Measurements from ENCODE around the gene TRPC3.

DNA sequence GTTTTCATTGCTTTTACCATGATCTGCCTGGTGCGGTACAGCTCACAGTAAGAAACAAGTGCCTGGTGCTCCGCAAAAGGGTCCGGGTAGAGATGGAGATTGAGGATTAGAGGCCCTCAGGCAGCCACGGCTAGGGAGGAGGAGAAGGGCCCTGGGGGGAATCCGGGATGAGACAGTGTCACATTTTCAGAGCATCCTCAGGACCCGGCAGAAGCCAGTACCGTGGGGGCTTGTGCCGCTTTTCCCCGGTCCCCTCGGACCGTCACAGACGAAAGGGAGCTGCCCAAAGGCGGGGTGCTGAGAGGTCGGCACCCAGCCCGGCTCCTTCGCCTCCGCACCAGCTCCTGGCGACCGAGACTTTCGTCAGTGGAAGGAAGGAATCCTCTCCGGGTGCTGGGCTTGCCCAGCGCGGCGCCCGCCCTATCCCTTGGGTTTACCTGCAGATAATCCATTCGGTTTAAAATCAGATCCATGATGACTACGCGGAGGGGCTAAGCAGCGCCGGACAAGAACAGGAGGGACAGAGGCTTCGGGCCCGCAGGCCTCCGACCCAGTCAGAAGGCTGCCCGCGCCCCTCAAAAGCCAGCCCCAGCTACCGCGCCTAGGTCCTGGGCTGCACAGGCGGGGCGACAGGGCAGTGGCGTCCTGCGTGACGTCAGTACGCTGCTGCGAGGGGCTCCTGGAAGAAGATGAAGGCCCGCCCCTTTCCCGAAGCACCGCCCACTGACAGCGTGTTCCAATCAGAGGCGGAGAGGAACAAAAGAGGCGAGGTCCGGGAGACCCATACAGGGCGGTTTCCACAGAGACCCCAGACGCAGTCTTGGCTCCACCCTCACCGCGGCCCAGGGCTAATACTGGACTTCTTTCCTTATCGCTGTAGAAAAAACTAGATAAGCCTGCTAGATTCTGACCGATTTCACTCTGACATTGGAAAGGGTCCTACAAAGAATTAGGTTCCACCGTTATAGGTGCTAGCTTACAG, 81.7 kb downstream of the TRPC3 start, which contains the start of gene BBS7:
- TF ChIP-seq, protein P1, sequence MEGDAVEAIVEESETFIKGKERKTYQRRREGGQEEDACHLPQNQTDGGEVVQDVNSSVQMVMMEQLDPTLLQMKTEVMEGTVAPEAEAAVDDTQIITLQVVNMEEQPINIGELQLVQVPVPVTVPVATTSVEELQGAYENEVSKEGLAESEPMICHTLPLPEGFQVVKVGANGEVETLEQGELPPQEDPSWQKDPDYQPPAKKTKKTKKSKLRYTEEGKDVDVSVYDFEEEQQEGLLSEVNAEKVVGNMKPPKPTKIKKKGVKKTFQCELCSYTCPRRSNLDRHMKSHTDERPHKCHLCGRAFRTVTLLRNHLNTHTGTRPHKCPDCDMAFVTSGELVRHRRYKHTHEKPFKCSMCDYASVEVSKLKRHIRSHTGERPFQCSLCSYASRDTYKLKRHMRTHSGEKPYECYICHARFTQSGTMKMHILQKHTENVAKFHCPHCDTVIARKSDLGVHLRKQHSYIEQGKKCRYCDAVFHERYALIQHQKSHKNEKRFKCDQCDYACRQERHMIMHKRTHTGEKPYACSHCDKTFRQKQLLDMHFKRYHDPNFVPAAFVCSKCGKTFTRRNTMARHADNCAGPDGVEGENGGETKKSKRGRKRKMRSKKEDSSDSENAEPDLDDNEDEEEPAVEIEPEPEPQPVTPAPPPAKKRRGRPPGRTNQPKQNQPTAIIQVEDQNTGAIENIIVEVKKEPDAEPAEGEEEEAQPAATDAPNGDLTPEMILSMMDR (conservative IDR thresholded peaks at IDR 0.05; ENCODE audit: low read length) = no peak
- TF ChIP-seq EZH2phosphoT487 (IDR thresholded peaks at IDR 0.05; ENCODE audit: borderline replicate concordance, low read depth, low read length) = no peak

Measured in OCI-LY7 (cell line).